Liver (tissue), 9 donors: ENCODE results near the gene OBP2B. TPM values are rescaled to one million over a fixed set of nuclear protein-coding genes. Genes with fewer than 3 reads are reported as not detected.

Source experiments
- DNase-seq: peaks from one replicate; pipeline ENCODE4 v3.0.0-alpha.2; 2017; ENCODE audit warnings: low spot score
- H3K27ac ChIP-seq, 2 donors: one replicate each; pipeline ENCODE4 v1.7.0; 2013; ENCODE audit warnings: inconsistent platforms in 2 of 2, low read length in 2 of 2, control low read depth in 1 of 2, low read depth in 1 of 2, mild to moderate bottlenecking in 1 of 2
- H3K27me3 ChIP-seq, 4 donors: one replicate each; pipeline versions ENCODE4 v1.6.1 to v1.7.0; 2013; ENCODE audit warnings: low read length in 3 of 4, inconsistent platforms in 1 of 4, mild to moderate bottlenecking in 1 of 4, moderate library complexity in 1 of 4; ENCODE audit not compliant: control insufficient read depth in 4 of 4, insufficient read depth in 4 of 4
- H3K36me3 ChIP-seq, 4 donors: one replicate each; pipeline versions ENCODE4 v1.6.1 to v1.7.0; 2013; ENCODE audit warnings: low read length in 3 of 4, mild to moderate bottlenecking in 3 of 4, low read depth in 1 of 4, moderate library complexity in 1 of 4; ENCODE audit not compliant: control insufficient read depth in 4 of 4, insufficient read depth in 3 of 4
- H3K4me1 ChIP-seq, 4 donors: one replicate each; pipeline versions ENCODE4 v1.6.1 to v1.7.0; 2013; ENCODE audit warnings: low read length in 3 of 4, mild to moderate bottlenecking in 3 of 4, moderate library complexity in 1 of 4; ENCODE audit not compliant: control insufficient read depth in 4 of 4, insufficient read depth in 4 of 4
- H3K4me3 ChIP-seq, 3 donors: one replicate each; pipeline versions ENCODE4 v1.6.1 to v1.7.0; 2013; ENCODE audit warnings: low read length in 3 of 3, control low read depth in 1 of 3, low read depth in 1 of 3, mild to moderate bottlenecking in 1 of 3
- H3K9ac ChIP-seq, 2 donors: one replicate each; pipeline ENCODE4 v1.7.0; 2013; ENCODE audit warnings: low read length in 2 of 2, mild to moderate bottlenecking in 2 of 2, moderate library complexity in 2 of 2, control low read depth in 1 of 2, low read depth in 1 of 2
- H3K9me3 ChIP-seq, 4 donors: one replicate each; pipeline versions ENCODE4 v1.6.1 to v1.7.0; 2013; ENCODE audit warnings: low read length in 3 of 4; ENCODE audit not compliant: control insufficient read depth in 4 of 4
- ATF3 ChIP-seq: IDR thresholded peaks from 2 replicates; pipeline ENCODE4 v1.6.1; 2016; ENCODE audit warnings: antibody characterized with exemption
- CTCF ChIP-seq: fragments of 150-350 bp; IDR thresholded peaks from 2 replicates; pipeline ENCODE4 v1.5.1; 2017; ENCODE audit warnings: improper control_type of control experiment, low read depth, low read length; ENCODE audit not compliant: missing input control
- EGR1 ChIP-seq, 2 donors: IDR thresholded peaks; 2 replicates each; pipeline ENCODE4 v1.6.1; 2016 to 2018; ENCODE audit warnings: antibody characterized with exemption in 2 of 2, low read depth in 2 of 2
- FOXA2 ChIP-seq: IDR thresholded peaks from 2 replicates; pipeline ENCODE4 v1.6.1; 2016; ENCODE audit warnings: antibody characterized with exemption
- GABPA ChIP-seq, 2 donors: IDR thresholded peaks in 1 of 2; conservative IDR thresholded peaks in 1 of 2; 2 replicates each; pipeline ENCODE4 v1.6.1; 2016; ENCODE audit warnings: antibody characterized with exemption in 2 of 2, mild to moderate bottlenecking in 1 of 2, moderate library complexity in 1 of 2
- HNF4A ChIP-seq, 2 donors: conservative IDR thresholded peaks; 2 replicates each; pipeline ENCODE4 v1.6.1; 2016; ENCODE audit warnings: antibody characterized with exemption in 2 of 2, mild to moderate bottlenecking in 2 of 2
- HNF4G ChIP-seq: IDR thresholded peaks from 2 replicates; pipeline ENCODE4 v1.6.1; 2016; ENCODE audit warnings: antibody characterized with exemption
- JUND ChIP-seq, 2 donors: IDR thresholded peaks; 2 replicates each; pipeline ENCODE4 v1.6.1; 2016; ENCODE audit warnings: antibody characterized with exemption in 2 of 2
- MAX ChIP-seq: IDR thresholded peaks from 2 replicates; pipeline ENCODE4 v1.6.1; 2016; ENCODE audit warnings: antibody characterized with exemption
- NR2F2 ChIP-seq: IDR thresholded peaks from 2 replicates; pipeline ENCODE4 v1.6.1; 2016; ENCODE audit warnings: antibody characterized with exemption
- RAD21 ChIP-seq, 2 donors: IDR thresholded peaks; 2 replicates each; pipeline ENCODE4 v1.6.1; 2016; ENCODE audit warnings: antibody characterized with exemption in 2 of 2, mild to moderate bottlenecking in 2 of 2
- REST ChIP-seq: IDR thresholded peaks from 2 replicates; pipeline ENCODE4 v1.6.1; 2016; ENCODE audit warnings: antibody characterized with exemption, mild to moderate bottlenecking
- RXRA ChIP-seq, 2 donors: IDR thresholded peaks; 2 replicates each; pipeline ENCODE4 v1.6.1; 2017 to 2018; ENCODE audit warnings: antibody characterized with exemption in 2 of 2, mild to moderate bottlenecking in 1 of 2
- SP1 ChIP-seq: IDR thresholded peaks from 2 replicates; pipeline ENCODE4 v1.6.1; 2018; ENCODE audit warnings: antibody characterized with exemption, mild to moderate bottlenecking
- TAF1 ChIP-seq: conservative IDR thresholded peaks from 2 replicates; pipeline ENCODE4 v1.6.1; 2016; ENCODE audit warnings: antibody characterized with exemption, mild to moderate bottlenecking
- YY1 ChIP-seq: IDR thresholded peaks from 2 replicates; pipeline ENCODE4 v1.6.1; 2016; ENCODE audit warnings: antibody characterized with exemption, mild to moderate bottlenecking
- ZBTB33 ChIP-seq: IDR thresholded peaks from 2 replicates; pipeline ENCODE4 v1.6.1; 2016; ENCODE audit warnings: antibody characterized with exemption
- WGBS: extraction: QIAGEN DNeasy Blood & Tissue Kit; methylation state at CpG from one replicate; pipeline ENCODE4 v1.1.7; 2013; 5-methylcytosine and 5-hydroxymethylcytosine counted together
- polyA plus RNA-seq, 2 donors: library from polyadenylated mRNA; stranded (reverse) in 1 of 2; unstranded in 1 of 2; fragments of 200-250 nt in 1 of 2; fragments of >200 nt in 1 of 2; fragmentation: Nextera tagmentation in 1 of 2; extraction: Ambion mirVana in 1 of 2; gene quantifications; one replicate each; pipeline versions ENCODE4 v1.2.1 to v1.2.3, GENCODE V29; 2013 to 2015
- total RNA-seq, 2 donors: library from RNA; depleted of rRNA; stranded (reverse); fragments of >200 nt; gene quantifications; one replicate each; pipeline ENCODE4 v1.2.3, GENCODE V29; 2014
- donor health status: healthy.
- donor health status: healthy.
- donor health status: healthy.
- donor health status: healthy.
- donor health status: healthy.

Gene OBP2B
- total and polyA plus RNA-seq, 4 donors: not detected

GRCh38 chr9:133204335-133204992 lies 4.6 kb downstream of the OBP2B start:
- Histone ChIP-seq H3K4me1 (no peaks in the 10 kb centered on the region), H3K9me3 (no peaks in the 10 kb centered on the region), H3K36me3 (no peaks in the 10 kb centered on the region), H3K4me3 (no peak overlapping the region), H3K27me3 (no peaks in the 10 kb centered on the region), H3K27ac (no peak overlapping the region), H3K9ac (no peak overlapping the region)
- WGBS: 87% methylated on average over 17 of the region's 17 CpGs
- TF ChIP-seq NR2F2: no peak
- TF ChIP-seq ZBTB33: no peak
- no peak for TF ChIP-seq JUND (IDR thresholded peaks at IDR 0.05)
- TF ChIP-seq HNF4A (conservative IDR thresholded peaks at IDR 0.05): no peak
- TF ChIP-seq ATF3: no peak
- no peak for TF ChIP-seq HNF4G
- no peak for TF ChIP-seq EGR1 (IDR thresholded peaks at IDR 0.05; ENCODE audit: low read depth in 2 of 2)
- no peak for TF ChIP-seq GABPA (IDR thresholded peaks at IDR 0.05 in 1 of 2, conservative IDR thresholded peaks at IDR 0.05 in 1 of 2)
- TF ChIP-seq REST: no peak
- TF ChIP-seq YY1: no peak
- no peak for TF ChIP-seq TAF1
- TF ChIP-seq MAX: no peak
- no peak for TF ChIP-seq SP1
- no peak for TF ChIP-seq FOXA2
- no peak for TF ChIP-seq RXRA (IDR thresholded peaks at IDR 0.05)
- no peak for TF ChIP-seq CTCF
- no peak for TF ChIP-seq RAD21 (IDR thresholded peaks at IDR 0.05)
- no peak for DNase-seq
